ENCODE data around the gene RBM39. TPM values are rescaled to one million over a fixed set of nuclear protein-coding genes. Genes with fewer than 3 reads are reported as not detected.

The RBM39 gene
- total and polyA plus RNA-seq, 2 of the 8 experiments (the other 6 are each of a cell fraction or from before 2014, with no cell fraction given) = 78.0 to 219 TPM

GRCh38 chr20:35730583-35731468, 11.2 kb downstream of the RBM39 start:
- POLR2A ChIA-PET (ENCODE audit: partially characterized antibody) = interaction anchor here (0.7 to 45.3 kb wide), 13 partner anchors 1 to 163 kb away, joined by 3 to 2341 read pairs (median 3); partner anchors contain the start of genes NFS1, PHF20, RBM39 and ROMO1
- no peak overlapping the region for H4K5ac ChIP-seq (ENCODE audit: insufficient read length, low read depth, low read length)
- no peak for TF ChIP-seq BACH1 (IDR thresholded peaks at IDR 0.05; ENCODE audit: low read length)
- TF ChIP-seq BRCA1 (IDR thresholded peaks at IDR 0.05; ENCODE audit: low read depth, low read length) = no peak
- no peak for TF ChIP-seq MAFK (IDR thresholded peaks at IDR 0.05; ENCODE audit: low read depth, low read length)
- no peak for TF ChIP-seq RNF2 (IDR thresholded peaks at IDR 0.05; ENCODE audit: borderline replicate concordance, low read depth, low read length, missing control alignments, poor library complexity, severe bottlenecking)
- no peak for TF ChIP-seq POLR2AphosphoS5 (IDR thresholded peaks at IDR 0.05; ENCODE audit: low read depth, low read length)
- no peak for TF ChIP-seq MAX (IDR thresholded peaks at IDR 0.05)
- TF ChIP-seq CHD1 (IDR thresholded peaks at IDR 0.05; ENCODE audit: low read depth, low read length) = no peak
- no peak for TF ChIP-seq E2F6 (IDR thresholded peaks at IDR 0.05)

More at GRCh38 chr20:35730583-35731468, 11.2 kb downstream of the RBM39 start:
- no peak overlapping the region for H3K4me2 ChIP-seq (ENCODE audit: insufficient read depth in 1 of 2, low read depth in 2 of 2, low read length in 2 of 2)
- H2AFZ ChIP-seq (ENCODE audit: low read length) = no peak overlapping the region
- no peaks in the 10 kb centered on the region for H3K4me1 ChIP-seq (replicated peaks in 1 of 4; ENCODE audit: control insufficient read depth in 3 of 4, insufficient read depth in 4 of 4, low read length in 3 of 4)
- H3K23me2 ChIP-seq (ENCODE audit: low read depth, low read length) = no peaks in the 10 kb centered on the region
- H3K79me1 ChIP-seq (ENCODE audit: low read depth, low read length) = peaks cover 3% of the 10 kb centered on the region
- no peak overlapping the region for H3K18ac ChIP-seq (ENCODE audit: extremely low read depth, low read length)
- CTCF ChIA-PET (ENCODE audit: partially characterized antibody) = no interaction called here
- no peak overlapping the region for H2BK120ac ChIP-seq (replicated peaks; ENCODE audit: low read depth, low read length)
- peaks cover 5 to 91% of the 10 kb centered on the region in 2 experiments for H3K79me2 ChIP-seq (ENCODE audit: control insufficient read depth in 1 of 2, insufficient read depth in 2 of 2, low read length in 2 of 2)
- H3K4ac ChIP-seq (replicated peaks; ENCODE audit: insufficient read length, low read depth, low read length) = no peak overlapping the region
- no peak overlapping the region for H4K91ac ChIP-seq (replicated peaks; ENCODE audit: insufficient read length, low read length)
- H3K56ac ChIP-seq (replicated peaks; ENCODE audit: insufficient read length, low read depth, low read length) = no peak overlapping the region
- 92% methylated on average over 4 of the region's 4 CpGs; no CpG with 5 or more reads in 1 of the 2 experiments for WGBS, 2 experiments (ENCODE audit: extremely low coverage in 1 of 2, insufficient coverage in 1 of 2, insufficient read length in 1 of 2, insufficient replicate concordance in 2 of 2, low coverage in 1 of 2, low lambda C conversion rate in 2 of 2, missing lambda C conversion rate in 1 of 2)
- H2BK20ac ChIP-seq (ENCODE audit: low read length) = no peak overlapping the region
- no peaks in the 10 kb centered on the region for H3K9me3 ChIP-seq (ENCODE audit: insufficient read depth in 2 of 2, low read depth in 1 of 2, low read length in 1 of 2)
- H3K23ac ChIP-seq (ENCODE audit: insufficient read length) = no peak overlapping the region
- no peak overlapping the region for H2AK5ac ChIP-seq (ENCODE audit: low read depth, low read length)
- H3K4me3 ChIP-seq (ENCODE audit: extremely low read depth in 1 of 4, insufficient read depth in 2 of 4, low read depth in 3 of 4, low read length in 4 of 4) = no peak overlapping the region
- H3K36me3 ChIP-seq (ENCODE audit: control insufficient read depth in 2 of 4, insufficient read depth in 4 of 4, low read length in 3 of 4) = peaks cover 61 to 99% (median 92%) of the 10 kb centered on the region in 4 experiments
- H4K8ac ChIP-seq (ENCODE audit: extremely low read depth, insufficient read depth, low read length) = no peak overlapping the region
- H3K27me3 ChIP-seq (replicated peaks in 1 of 4; ENCODE audit: control insufficient read depth in 3 of 4, extremely low read depth in 1 of 4, insufficient read depth in 3 of 4, low read length in 3 of 4) = no peaks in the 10 kb centered on the region
- H3K27ac ChIP-seq (ENCODE audit: low read depth, low read length) = no peak overlapping the region
- peaks cover 22 to 28% of the 10 kb centered on the region in 2 experiments for H4K20me1 ChIP-seq (replicated peaks in 1 of 2; ENCODE audit: control insufficient read depth in 1 of 2, insufficient read depth in 2 of 2, low read length in 2 of 2)
- H3K9ac ChIP-seq (replicated peaks in 1 of 4; ENCODE audit: extremely low read depth in 1 of 4, low read depth in 3 of 4, low read length in 3 of 4) = no peak overlapping the region
- no peak for FAIRE-seq
- H2BK15ac ChIP-seq (ENCODE audit: low read length) = no peak overlapping the region
- no peak overlapping the region for H2BK12ac ChIP-seq (ENCODE audit: low read depth, low read length)
- H3K14ac ChIP-seq (ENCODE audit: insufficient read length) = no peak overlapping the region
- DNase-seq (ENCODE audit: low read depth in 1 of 2, low spot score in 2 of 2) = no peak
- no peak overlapping the region for H2BK5ac ChIP-seq (ENCODE audit: low read depth, low read length)
